ENCODE measurements around the gene UBAC2. TPM values are rescaled to one million over a fixed set of nuclear protein-coding genes. Genes with fewer than 3 reads are reported as not detected.
"Not testable (repeated sequence)": the region's sequence is repeated elsewhere in the genome, so short reads cannot be mapped to it uniquely, and the experiment has no call there.

UBAC2 gene
- total and polyA plus RNA-seq, 2 experiments from 2014 or later: 71.2 to 130 TPM

DNA sequence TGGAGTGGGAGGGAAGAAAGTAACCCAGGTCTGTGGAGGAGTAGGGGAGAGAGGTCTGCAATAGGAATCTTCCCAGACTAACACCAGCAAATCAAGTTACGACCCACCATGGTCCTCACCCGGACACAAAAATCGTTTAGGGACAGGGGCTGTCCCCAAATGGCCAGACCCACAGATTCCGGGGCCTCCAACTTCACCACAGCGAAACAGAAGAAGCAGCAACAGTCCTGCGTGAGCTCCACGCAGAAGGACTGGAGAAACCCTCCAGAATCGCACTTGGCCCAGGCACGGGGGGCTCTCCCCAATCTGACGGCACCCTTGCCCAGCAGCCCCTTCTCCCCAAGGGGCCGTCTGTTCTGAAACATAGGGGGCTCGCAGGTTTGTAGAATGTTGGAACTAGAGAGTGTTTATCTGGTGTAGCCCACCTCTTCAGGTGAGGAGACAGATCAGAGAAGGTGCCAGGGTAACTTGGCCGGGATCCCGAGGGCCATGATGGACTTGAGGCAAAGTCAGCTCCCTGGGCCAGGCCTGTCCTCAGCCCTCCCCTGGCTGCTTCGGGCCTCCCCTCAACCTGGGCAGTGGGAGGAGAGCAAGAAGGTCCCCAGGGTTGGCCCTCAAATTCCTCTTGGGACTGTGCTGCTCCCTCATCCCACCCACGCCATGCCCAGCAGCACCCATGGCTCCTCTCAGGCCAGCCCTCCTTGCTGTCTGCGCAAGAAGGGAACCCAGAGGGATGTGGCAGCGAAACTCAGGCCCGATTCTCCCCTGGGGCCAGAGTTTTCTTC lies 189.1 kb downstream of the UBAC2 start:
- no peak overlapping the region for H3K4me3 ChIP-seq
- no peaks in the 10 kb centered on the region for H3K27me3 ChIP-seq
- H3K4me1 ChIP-seq (ENCODE audit: low read depth): no peaks in the 10 kb centered on the region
- H3K9me3 ChIP-seq (ENCODE audit: low read depth): no peaks in the 10 kb centered on the region
- no peaks in the 10 kb centered on the region for H3K36me3 ChIP-seq
- no peak overlapping the region for H3K27ac ChIP-seq
- DNase-seq (ENCODE audit: low read depth in 1 of 2, low spot score in 1 of 2): no peak
- TF ChIP-seq, protein P1, sequence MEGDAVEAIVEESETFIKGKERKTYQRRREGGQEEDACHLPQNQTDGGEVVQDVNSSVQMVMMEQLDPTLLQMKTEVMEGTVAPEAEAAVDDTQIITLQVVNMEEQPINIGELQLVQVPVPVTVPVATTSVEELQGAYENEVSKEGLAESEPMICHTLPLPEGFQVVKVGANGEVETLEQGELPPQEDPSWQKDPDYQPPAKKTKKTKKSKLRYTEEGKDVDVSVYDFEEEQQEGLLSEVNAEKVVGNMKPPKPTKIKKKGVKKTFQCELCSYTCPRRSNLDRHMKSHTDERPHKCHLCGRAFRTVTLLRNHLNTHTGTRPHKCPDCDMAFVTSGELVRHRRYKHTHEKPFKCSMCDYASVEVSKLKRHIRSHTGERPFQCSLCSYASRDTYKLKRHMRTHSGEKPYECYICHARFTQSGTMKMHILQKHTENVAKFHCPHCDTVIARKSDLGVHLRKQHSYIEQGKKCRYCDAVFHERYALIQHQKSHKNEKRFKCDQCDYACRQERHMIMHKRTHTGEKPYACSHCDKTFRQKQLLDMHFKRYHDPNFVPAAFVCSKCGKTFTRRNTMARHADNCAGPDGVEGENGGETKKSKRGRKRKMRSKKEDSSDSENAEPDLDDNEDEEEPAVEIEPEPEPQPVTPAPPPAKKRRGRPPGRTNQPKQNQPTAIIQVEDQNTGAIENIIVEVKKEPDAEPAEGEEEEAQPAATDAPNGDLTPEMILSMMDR (IDR thresholded peaks at IDR 0.05; ENCODE audit: low read depth, low read length): no peak

DNA sequence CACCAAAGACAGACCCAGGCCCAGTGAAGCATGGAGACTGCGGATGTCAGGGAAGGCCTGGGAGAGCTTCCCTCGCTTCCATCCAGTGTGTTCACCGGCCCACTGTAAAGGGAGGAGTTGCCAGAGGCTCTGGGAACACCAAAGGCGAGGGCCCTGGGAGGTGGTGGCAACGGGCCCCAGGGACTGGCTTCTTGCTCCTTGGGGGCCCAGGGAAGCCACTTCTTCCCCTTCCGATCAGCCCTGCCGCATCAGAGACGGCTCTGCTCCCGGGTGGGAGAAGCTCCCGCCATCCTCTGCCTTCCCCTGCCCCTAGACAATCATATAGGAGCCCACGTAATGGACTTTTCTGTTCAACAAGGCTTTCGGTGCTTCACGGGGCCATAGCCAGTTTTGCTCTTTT lies 189.9 kb downstream of the UBAC2 start:
- Histone ChIP-seq H3K27ac (no peak overlapping the region), H3K36me3 (no peaks in the 10 kb centered on the region)
- TF ChIP-seq, protein P1 (IDR thresholded peaks at IDR 0.05; ENCODE audit: low read depth, low read length): no peak

DNA sequence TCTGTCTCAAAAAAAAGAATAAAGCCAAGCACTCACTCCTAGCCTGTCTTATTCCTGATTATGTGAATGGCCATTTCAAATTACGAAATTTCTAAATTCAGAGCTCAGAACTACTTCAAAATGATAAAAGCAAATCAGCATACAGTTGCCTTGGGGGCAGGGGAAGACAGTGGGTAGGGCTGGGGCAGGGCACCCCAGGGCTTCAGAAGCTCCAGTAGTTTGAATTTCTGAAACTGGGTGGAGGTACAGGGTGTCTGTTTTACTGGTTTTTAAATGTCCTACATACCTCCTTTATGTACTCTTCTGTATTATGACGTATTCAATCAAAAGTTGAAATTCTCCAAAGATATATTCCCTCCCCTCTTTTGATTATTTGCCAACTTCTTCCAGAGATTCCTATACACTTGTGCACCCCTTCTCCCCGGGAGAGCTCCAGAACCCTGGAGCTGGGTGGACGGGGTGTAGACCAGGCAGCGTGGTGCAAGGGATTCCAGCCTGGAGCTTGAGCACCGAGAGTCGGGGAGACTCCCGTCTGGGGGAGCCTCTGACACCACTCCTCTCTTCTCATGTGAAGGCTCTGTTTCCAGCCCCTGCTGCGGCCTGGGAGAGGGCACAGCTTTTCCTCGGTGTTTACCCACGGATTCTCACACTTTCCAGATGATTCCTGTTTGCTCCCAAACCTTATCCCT lies 191.3 kb downstream of the UBAC2 start:
- Histone ChIP-seq H3K4me3 (no peak overlapping the region), H3K27me3 (no peaks in the 10 kb centered on the region), H3K4me1 (ENCODE audit: low read depth) (no peaks in the 10 kb centered on the region), H3K9me3 (ENCODE audit: low read depth) (no peaks in the 10 kb centered on the region), H3K36me3 (no peaks in the 10 kb centered on the region), H3K27ac (no peak overlapping the region)
- DNase-seq (ENCODE audit: low read depth in 1 of 2, low spot score in 1 of 2): no peak
- TF ChIP-seq, protein P1 (IDR thresholded peaks at IDR 0.05; ENCODE audit: low read depth, low read length): no peak

More for the DNA sequence above, 189.9 kb downstream of the UBAC2 start:
- no peak for DNase-seq (ENCODE audit: low read depth in 1 of 2, low spot score in 1 of 2)
- Histone ChIP-seq H3K4me1 (ENCODE audit: low read depth) (no peaks in the 10 kb centered on the region), H3K4me3 (no peak overlapping the region), H3K9me3 (ENCODE audit: low read depth) (no peaks in the 10 kb centered on the region), H3K27me3 (no peaks in the 10 kb centered on the region)

DNA sequence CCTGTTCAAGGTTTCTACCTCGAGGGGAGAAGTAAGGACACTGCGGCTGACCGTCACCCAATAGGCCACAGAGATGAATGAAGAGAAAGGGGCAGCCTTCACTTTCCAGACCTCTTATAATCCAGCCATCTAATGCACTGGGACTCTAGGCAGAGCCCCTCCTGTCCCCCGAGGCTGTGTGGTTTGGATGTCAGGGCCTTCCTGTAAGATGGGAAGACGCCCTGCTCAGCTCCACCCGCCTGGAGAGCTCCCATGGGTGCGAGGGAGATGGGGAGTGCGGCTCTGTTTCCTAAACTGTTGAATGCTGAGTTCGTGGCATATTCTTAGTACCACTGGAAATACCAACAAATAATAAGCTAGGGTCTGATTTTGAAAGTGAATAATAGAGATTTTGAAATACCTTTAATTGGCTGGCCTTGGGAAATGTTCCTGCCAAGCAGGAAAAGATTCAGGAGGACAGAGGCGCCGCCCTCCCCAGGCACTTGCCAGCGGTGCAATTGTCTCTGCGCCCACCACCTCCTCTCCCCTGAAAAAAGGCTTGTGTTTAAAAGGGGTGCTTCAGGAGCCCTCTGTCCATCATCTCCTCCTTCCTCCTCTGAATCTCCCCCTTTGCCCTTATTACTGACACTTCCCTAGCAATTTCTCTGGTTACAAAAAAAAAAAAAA lies 191.9 kb downstream of the UBAC2 start:
- Histone ChIP-seq H3K27ac (no peak overlapping the region), H3K27me3 (no peaks in the 10 kb centered on the region), H3K9me3 (ENCODE audit: low read depth) (no peaks in the 10 kb centered on the region), H3K4me3 (no peak overlapping the region), H3K4me1 (ENCODE audit: low read depth) (no peaks in the 10 kb centered on the region), H3K36me3 (no peaks in the 10 kb centered on the region)
- DNase-seq (ENCODE audit: low read depth in 1 of 2, low spot score in 1 of 2): no peak
- TF ChIP-seq, protein P1 (IDR thresholded peaks at IDR 0.05; ENCODE audit: low read depth, low read length): no peak

DNA sequence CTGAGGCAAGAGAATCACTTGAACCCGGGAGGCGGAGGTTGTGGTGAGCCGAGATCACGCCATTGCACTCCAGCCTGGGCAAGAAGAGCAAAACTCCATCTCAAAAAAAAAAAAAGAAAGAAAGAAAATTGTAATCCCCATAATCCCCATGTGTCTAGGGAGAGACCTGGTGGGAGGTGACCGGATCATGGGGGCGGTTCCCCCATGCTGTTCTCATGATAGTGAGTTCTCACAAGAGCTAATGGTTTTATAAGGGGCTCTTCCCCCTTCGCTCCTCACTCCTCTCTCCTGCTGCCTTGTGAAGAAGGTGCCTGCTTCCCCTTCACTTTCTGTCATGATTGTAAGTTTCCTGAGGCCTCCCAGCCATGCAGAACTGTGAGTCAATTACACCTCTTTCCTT lies 192.7 kb downstream of the UBAC2 start:
- not testable (repeated sequence) for H3K4me1 ChIP-seq (ENCODE audit: low read depth); DNase-seq (ENCODE audit: low read depth in 1 of 2, low spot score in 1 of 2); H3K27ac ChIP-seq; H3K36me3 ChIP-seq; H3K27me3 ChIP-seq; H3K4me3 ChIP-seq; H3K9me3 ChIP-seq (ENCODE audit: low read depth)
